Measurements from ENCODE around the gene ELP5. TPM values are rescaled to one million over a fixed set of nuclear protein-coding genes. Genes with fewer than 3 reads are reported as not detected.

Gene ELP5
- total and polyA plus RNA-seq, 2 donors (not counting 3 experiments of a cell fraction or from before 2014, with no cell fraction given) = 44.4 to 54.7 TPM

DNA sequence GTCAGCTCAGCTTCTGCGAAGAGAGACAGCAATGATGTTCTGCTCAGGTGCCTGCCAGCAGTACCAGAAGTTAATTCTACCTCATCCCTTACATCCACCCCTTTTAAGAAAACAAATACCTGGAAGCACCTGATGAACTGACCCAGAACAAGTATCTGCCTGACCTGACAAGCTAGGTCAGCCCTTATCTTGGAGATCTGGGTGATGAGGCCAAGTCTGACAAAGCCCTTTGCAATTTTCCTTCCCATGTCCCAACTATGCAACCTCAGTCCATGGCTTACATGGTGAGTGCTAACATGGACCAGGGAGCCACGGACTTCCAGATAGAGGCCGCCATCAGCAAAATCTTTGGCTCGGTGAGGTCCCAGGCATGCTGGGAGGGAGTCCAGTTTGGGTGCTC, 28.6 kb upstream of the ELP5 start:
- intact Hi-C loops (cut with micrococcal nuclease) = no loop called here

More for the DNA sequence above, 28.6 kb upstream of the ELP5 start:
- Histone ChIP-seq H3K79me2 (ENCODE audit: control insufficient read depth, insufficient read depth, low read length) (peaks cover 2% of the 10 kb centered on the region), H3K9me3 (replicated peaks; ENCODE audit: control insufficient read depth, insufficient read depth, low read length) (no peaks in the 10 kb centered on the region), H3K27me3 (ENCODE audit: control insufficient read depth in 2 of 2, insufficient read depth in 2 of 2, low read length in 2 of 2) (no peaks in the 10 kb centered on the region), H3K9ac (replicated peaks; ENCODE audit: extremely low read depth, insufficient read depth, low read length) (no peak overlapping the region), H3K36me3 (ENCODE audit: control insufficient read depth in 2 of 2, extremely low read depth in 1 of 2, insufficient read depth in 2 of 2, low read length in 2 of 2) (peaks cover 21 to 39% of the 10 kb centered on the region in 2 experiments), H3K27ac (ENCODE audit: insufficient read depth, low read depth, low read length) (no peak overlapping the region), H4K20me1 (replicated peaks; ENCODE audit: control insufficient read depth, extremely low read depth, insufficient read depth, low read length) (no peaks in the 10 kb centered on the region), H3K4me2 (ENCODE audit: insufficient read depth, low read length) (no peak overlapping the region), H2AFZ (ENCODE audit: low read depth, low read length) (no peak overlapping the region), H3K9me1 (replicated peaks; ENCODE audit: control insufficient read depth, extremely low read depth, insufficient read depth, low read length) (no peaks in the 10 kb centered on the region), H3K4me3 (replicated peaks in 1 of 3; ENCODE audit: insufficient read depth in 1 of 3, low read depth in 1 of 3, low read length in 3 of 3) (no peak overlapping the region), H3K4me1 (ENCODE audit: control insufficient read depth, extremely low read depth, insufficient read depth, low read length) (peaks cover 11% of the 10 kb centered on the region)
- ChIA-PET POLR2A (no interaction called here), CTCF (interaction anchor here (1.4 to 2.0 kb wide), 3 partner anchors 16 to 178 kb away, joined by 3 to 9 read pairs (median 4); partner anchors contain the start of gene PHF23)
- BruUV-seq (replicated peaks) = no TSS peak
- dilution Hi-C loops (cut with MboI; ENCODE audit: extremely low pct_ligation_motif_present, low sequenced_read_pairs) = no loop called here
- FAIRE-seq (no peak), DNase-seq (ENCODE audit: low read depth, low spot score) (no peak)
- TF ChIP-seq GATA2 (IDR thresholded peaks at IDR 0.05; ENCODE audit: insufficient read depth, insufficient read length, low read depth, low read length) (no peak), EZH2 (IDR thresholded peaks at IDR 0.05; ENCODE audit: borderline replicate concordance, low read depth, low read length, severe bottlenecking) (no peak), MYC (IDR thresholded peaks at IDR 0.05; ENCODE audit: low read depth, low read length) (no peak), POLR2AphosphoS5 (IDR thresholded peaks at IDR 0.05; ENCODE audit: insufficient read depth, low read depth, low read length) (no peak), FOS (IDR thresholded peaks at IDR 0.05; ENCODE audit: borderline replicate concordance, insufficient read depth, low read length) (no peak), POLR2A (IDR thresholded peaks at IDR 0.05; ENCODE audit: low read depth, low read length) (no peak), MAX (IDR thresholded peaks at IDR 0.05; ENCODE audit: insufficient read depth, insufficient read length) (no peak), JUN (IDR thresholded peaks at IDR 0.05; ENCODE audit: borderline replicate concordance, insufficient read depth, insufficient read length, low read depth) (no peak)
- TF ChIP-seq, protein P1, sequence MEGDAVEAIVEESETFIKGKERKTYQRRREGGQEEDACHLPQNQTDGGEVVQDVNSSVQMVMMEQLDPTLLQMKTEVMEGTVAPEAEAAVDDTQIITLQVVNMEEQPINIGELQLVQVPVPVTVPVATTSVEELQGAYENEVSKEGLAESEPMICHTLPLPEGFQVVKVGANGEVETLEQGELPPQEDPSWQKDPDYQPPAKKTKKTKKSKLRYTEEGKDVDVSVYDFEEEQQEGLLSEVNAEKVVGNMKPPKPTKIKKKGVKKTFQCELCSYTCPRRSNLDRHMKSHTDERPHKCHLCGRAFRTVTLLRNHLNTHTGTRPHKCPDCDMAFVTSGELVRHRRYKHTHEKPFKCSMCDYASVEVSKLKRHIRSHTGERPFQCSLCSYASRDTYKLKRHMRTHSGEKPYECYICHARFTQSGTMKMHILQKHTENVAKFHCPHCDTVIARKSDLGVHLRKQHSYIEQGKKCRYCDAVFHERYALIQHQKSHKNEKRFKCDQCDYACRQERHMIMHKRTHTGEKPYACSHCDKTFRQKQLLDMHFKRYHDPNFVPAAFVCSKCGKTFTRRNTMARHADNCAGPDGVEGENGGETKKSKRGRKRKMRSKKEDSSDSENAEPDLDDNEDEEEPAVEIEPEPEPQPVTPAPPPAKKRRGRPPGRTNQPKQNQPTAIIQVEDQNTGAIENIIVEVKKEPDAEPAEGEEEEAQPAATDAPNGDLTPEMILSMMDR (IDR thresholded peaks at IDR 0.05; ENCODE audit: extremely low read depth in 1 of 2, insufficient read depth in 1 of 2, low read depth in 1 of 2, low read length in 2 of 2) = no peak
